ENCODE measurements around the gene IFITM10. TPM values are rescaled to one million over a fixed set of nuclear protein-coding genes. Genes with fewer than 3 reads are reported as not detected.

The IFITM10 gene
- total RNA-seq, 1 donor from 2014 or later = 0.64 TPM

GRCh38 chr11:1728931-1729691, 21.3 kb downstream of the IFITM10 start:
- Mint-ChIP-seq H3K27ac (ENCODE audit: unreplicated experiment) (no peak overlapping the region), H3K4me3 (ENCODE audit: unreplicated experiment) (no peak overlapping the region), H3K9me3 (ENCODE audit: unreplicated experiment) (no peaks in the 10 kb centered on the region), H3K27me3 (ENCODE audit: unreplicated experiment) (peaks cover 8% of the 10 kb centered on the region), H3K36me3 (ENCODE audit: low read depth, unreplicated experiment) (peaks cover 9% of the 10 kb centered on the region), H3K4me1 (ENCODE audit: unreplicated experiment) (no peaks in the 10 kb centered on the region)
- DNase-seq (ENCODE audit: low spot score) = no peak
- no peak for TF ChIP-seq CTCF (IDR thresholded peaks at IDR 0.05; ENCODE audit: unreplicated experiment)

GRCh38 chr11:1728301-1728700, 22.1 kb downstream of the IFITM10 start:
- Mint-ChIP-seq H3K9me3 (ENCODE audit: unreplicated experiment) (no peaks in the 10 kb centered on the region), H3K27ac (ENCODE audit: unreplicated experiment) (no peak overlapping the region), H3K36me3 (ENCODE audit: low read depth, unreplicated experiment) (peaks cover 9% of the 10 kb centered on the region), H3K27me3 (ENCODE audit: unreplicated experiment) (peaks cover 7% of the 10 kb centered on the region), H3K4me1 (ENCODE audit: unreplicated experiment) (no peaks in the 10 kb centered on the region), H3K4me3 (ENCODE audit: unreplicated experiment) (no peak overlapping the region)
- DNase-seq (ENCODE audit: low spot score) = no peak
- no peak for TF ChIP-seq CTCF (IDR thresholded peaks at IDR 0.05; ENCODE audit: unreplicated experiment)

- H3K27me3 Mint-ChIP-seq (ENCODE audit: unreplicated experiment) = peaks cover 7% of the 10 kb centered on the region
- H3K4me3 Mint-ChIP-seq (ENCODE audit: unreplicated experiment) = no peak overlapping the region
- no peaks in the 10 kb centered on the region for H3K4me1 Mint-ChIP-seq (ENCODE audit: unreplicated experiment)
These were observed 22.5 kb downstream of the IFITM10 start for GRCh38 chr11:1727861-1728260.

GRCh38 chr11:1727096-1727690, 23.2 kb downstream of the IFITM10 start:
- peaks cover 7% of the 10 kb centered on the region for H3K27me3 Mint-ChIP-seq (ENCODE audit: unreplicated experiment)
- DNase-seq (ENCODE audit: low spot score) = no peak
- H3K4me3 Mint-ChIP-seq (ENCODE audit: unreplicated experiment) = no peak overlapping the region
- no peak overlapping the region for H3K27ac Mint-ChIP-seq (ENCODE audit: unreplicated experiment)
- TF ChIP-seq CTCF (IDR thresholded peaks at IDR 0.05; ENCODE audit: unreplicated experiment) = no peak
- H3K36me3 Mint-ChIP-seq (ENCODE audit: low read depth, unreplicated experiment) = peaks cover 9% of the 10 kb centered on the region
- no peaks in the 10 kb centered on the region for H3K4me1 Mint-ChIP-seq (ENCODE audit: unreplicated experiment)
- no peaks in the 10 kb centered on the region for H3K9me3 Mint-ChIP-seq (ENCODE audit: unreplicated experiment)

More at GRCh38 chr11:1727861-1728260, 22.5 kb downstream of the IFITM10 start:
- Mint-ChIP-seq H3K36me3 (ENCODE audit: low read depth, unreplicated experiment) (peaks cover 9% of the 10 kb centered on the region), H3K9me3 (ENCODE audit: unreplicated experiment) (no peaks in the 10 kb centered on the region), H3K27ac (ENCODE audit: unreplicated experiment) (no peak overlapping the region)
- no peak for TF ChIP-seq CTCF (IDR thresholded peaks at IDR 0.05; ENCODE audit: unreplicated experiment)
- no peak for DNase-seq (ENCODE audit: low spot score)

GRCh38 chr11:1719781-1720180, 30.6 kb downstream of the IFITM10 start:
- Mint-ChIP-seq H3K4me1 (ENCODE audit: unreplicated experiment) (no peaks in the 10 kb centered on the region), H3K36me3 (ENCODE audit: low read depth, unreplicated experiment) (no peaks in the 10 kb centered on the region), H3K4me3 (ENCODE audit: unreplicated experiment) (no peak overlapping the region), H3K27me3 (ENCODE audit: unreplicated experiment) (peaks cover 2% of the 10 kb centered on the region), H3K9me3 (ENCODE audit: unreplicated experiment) (no peaks in the 10 kb centered on the region), H3K27ac (ENCODE audit: unreplicated experiment) (no peak overlapping the region)
- DNase-seq (ENCODE audit: low spot score) = no peak
- TF ChIP-seq CTCF (IDR thresholded peaks at IDR 0.05; ENCODE audit: unreplicated experiment) = no peak
